ENCODE results near the gene RXFP4. TPM values are rescaled to one million over a fixed set of nuclear protein-coding genes. Genes with fewer than 3 reads are reported as not detected.

The RXFP4 gene
- total RNA-seq, 6 experiments from 2014 or later: not detected

- Mint-ChIP-seq H3K36me3 (ENCODE audit: low read depth) (peaks cover 33% of the 10 kb centered on the region), H3K4me1 (ENCODE audit: low read depth) (peaks cover 83% of the 10 kb centered on the region), H3K27ac (peak overlapping the region; percentile 70), H3K4me3 (no peak overlapping the region), H3K27me3 (ENCODE audit: insufficient read depth) (no peaks in the 10 kb centered on the region; the same call in none of the 2 replicates), H3K9me3 (no peaks in the 10 kb centered on the region)
- DNase-seq: no peak
- TF ChIP-seq CTCF (IDR thresholded peaks at IDR 0.05): no peak
Observed at GRCh38 chr1:155973723-155974122, 32.3 kb downstream of the RXFP4 start.

- peak overlapping the region; percentile 95 for H3K27ac Mint-ChIP-seq
- H3K4me3 Mint-ChIP-seq: peak overlapping the region; percentile 90
- TF ChIP-seq CTCF (IDR thresholded peaks at IDR 0.05): no peak
- H3K9me3 Mint-ChIP-seq: no peaks in the 10 kb centered on the region
- no peaks in the 10 kb centered on the region; the same call in none of the 2 replicates for H3K27me3 Mint-ChIP-seq (ENCODE audit: insufficient read depth)
- DNase-seq: no peak
- H3K4me1 Mint-ChIP-seq (ENCODE audit: low read depth): peaks cover 78% of the 10 kb centered on the region
- H3K36me3 Mint-ChIP-seq (ENCODE audit: low read depth): peaks cover 28% of the 10 kb centered on the region
Observed at GRCh38 chr1:155974208-155975115, 33.0 kb downstream of the RXFP4 start.

DNA sequence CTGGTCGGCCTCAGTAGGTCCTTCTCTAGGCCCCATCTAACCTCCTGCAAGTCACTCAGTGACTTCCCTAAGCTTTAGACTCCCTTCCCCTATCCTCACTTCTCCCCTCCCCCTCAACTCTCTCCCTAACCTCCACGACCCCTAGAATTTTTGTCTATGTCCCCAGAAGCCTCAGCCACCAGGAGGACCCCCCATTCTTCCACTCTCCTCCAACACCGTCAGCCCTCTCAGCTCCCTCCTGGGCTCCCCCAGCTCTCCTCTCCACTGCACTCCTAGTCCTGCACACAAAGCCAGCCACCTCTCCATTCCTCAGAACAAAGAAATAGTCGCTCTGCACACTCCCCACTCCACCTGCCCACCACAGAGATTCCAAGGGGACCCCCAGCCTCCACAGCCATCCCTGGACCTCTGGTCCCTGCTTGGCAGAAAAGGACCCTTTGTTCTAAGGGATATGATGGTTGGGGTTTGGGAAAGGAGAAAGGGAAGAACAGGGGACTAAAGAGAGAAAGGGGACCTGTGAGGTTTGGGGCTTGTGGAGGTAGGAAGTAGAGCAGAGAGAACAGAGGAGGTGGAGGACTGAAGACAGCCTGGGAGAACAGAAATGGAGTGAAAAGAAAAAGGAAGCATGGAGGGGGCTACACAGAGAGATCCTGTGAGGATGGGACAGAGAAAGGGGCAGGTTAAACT is 34.1 kb downstream of the RXFP4 start:
- Mint-ChIP-seq H3K4me3 (peak overlapping the region; percentile 90), H3K9me3 (no peaks in the 10 kb centered on the region), H3K4me1 (ENCODE audit: low read depth) (peaks cover 78% of the 10 kb centered on the region), H3K36me3 (ENCODE audit: low read depth) (peaks cover 19% of the 10 kb centered on the region), H3K27me3 (ENCODE audit: insufficient read depth) (no peaks in the 10 kb centered on the region; the same call in none of the 2 replicates), H3K27ac (peak overlapping the region; percentile 95)
- TF ChIP-seq CTCF (IDR thresholded peaks at IDR 0.05): no peak
- DNase-seq: no peak

DNA sequence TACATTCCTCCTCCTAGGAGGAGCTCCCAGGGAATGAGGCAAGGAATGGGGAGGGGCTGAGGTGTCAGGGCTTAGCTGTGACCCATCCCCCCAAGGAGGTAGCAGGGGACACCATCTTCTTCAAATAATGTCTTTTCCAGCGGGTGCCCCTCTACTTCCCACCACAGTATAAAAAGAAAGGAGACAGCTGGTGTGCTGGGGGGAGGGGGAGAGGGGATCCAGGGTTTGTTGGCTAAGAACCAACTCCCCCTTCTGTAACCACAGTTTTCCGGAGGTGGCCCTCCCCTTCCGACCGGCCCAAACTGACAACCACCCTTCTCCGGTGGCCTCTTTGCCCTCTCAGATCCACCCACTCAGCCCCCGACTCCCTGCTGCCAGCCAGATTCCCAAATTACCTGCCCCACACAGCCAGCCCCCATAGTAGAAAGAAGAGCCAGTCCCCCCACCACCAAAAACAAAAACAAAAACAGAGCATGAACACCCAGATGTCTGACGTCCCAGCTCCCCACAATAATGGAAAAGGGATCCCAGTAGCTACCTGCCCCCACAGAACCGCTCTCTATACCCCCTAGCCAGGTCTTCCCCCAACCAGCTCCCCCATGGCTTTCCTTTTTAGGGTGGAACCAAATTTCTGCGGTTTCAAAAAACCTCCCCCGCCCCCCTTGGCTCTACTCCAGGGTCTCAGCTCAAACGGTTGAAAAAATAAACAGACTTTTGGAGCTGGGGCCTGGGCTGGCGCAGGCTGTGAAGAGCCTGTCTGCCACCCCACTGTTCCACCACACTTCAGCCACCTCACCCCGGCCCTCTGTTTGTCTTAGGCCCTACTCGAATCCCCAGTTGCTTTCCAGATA is 34.8 kb downstream of the RXFP4 start:
- H3K36me3 Mint-ChIP-seq (ENCODE audit: low read depth): peaks cover 19% of the 10 kb centered on the region
- H3K4me1 Mint-ChIP-seq (ENCODE audit: low read depth): peaks cover 78% of the 10 kb centered on the region
- no peak for TF ChIP-seq CTCF (IDR thresholded peaks at IDR 0.05)
- peak overlapping the region; percentile 95 for H3K27ac Mint-ChIP-seq
- peak; percentile 55 for DNase-seq
- H3K27me3 Mint-ChIP-seq (ENCODE audit: insufficient read depth): no peaks in the 10 kb centered on the region; the same call in none of the 2 replicates
- H3K9me3 Mint-ChIP-seq: no peaks in the 10 kb centered on the region
- peak overlapping the region; percentile 90 for H3K4me3 Mint-ChIP-seq

All from HFFc6 (cell line).